Tibial nerve (tissue), 4 donors: ENCODE measurements around the gene CEP76.
A peak's percentile ranks its signal among the peaks of the same experiment; 100 is the strongest.

Source experiments
- EP300 ChIP-seq, 2 donors: sonication (generic); formaldehyde crosslinking; IDR thresholded peaks; one replicate each; pipeline ENCODE4 v1.6.1; 2017; ENCODE audit warnings: antibody characterized with exemption in 2 of 2, mild to moderate bottlenecking in 1 of 2
- POLR2A ChIP-seq, 2 donors: fragments of 450-650 bp; IDR thresholded peaks; one replicate each; pipeline ENCODE4 v1.6.1; 2017; ENCODE audit warnings: antibody characterized with exemption in 2 of 2, mild to moderate bottlenecking in 2 of 2, moderate library complexity in 2 of 2
- TF ChIP-seq, protein P1 (sequence below), 5 experiments: fragments of 200-600 bp in 3 of 5; fragments of 450-650 bp in 2 of 5; sonication (generic) in 3 of 5; IDR thresholded peaks; one replicate each; pipeline ENCODE4 v1.5.1; 2016 to 2019; ENCODE audit warnings: antibody characterized with exemption in 5 of 5, mild to moderate bottlenecking in 3 of 5, moderate library complexity in 2 of 5

DNA sequence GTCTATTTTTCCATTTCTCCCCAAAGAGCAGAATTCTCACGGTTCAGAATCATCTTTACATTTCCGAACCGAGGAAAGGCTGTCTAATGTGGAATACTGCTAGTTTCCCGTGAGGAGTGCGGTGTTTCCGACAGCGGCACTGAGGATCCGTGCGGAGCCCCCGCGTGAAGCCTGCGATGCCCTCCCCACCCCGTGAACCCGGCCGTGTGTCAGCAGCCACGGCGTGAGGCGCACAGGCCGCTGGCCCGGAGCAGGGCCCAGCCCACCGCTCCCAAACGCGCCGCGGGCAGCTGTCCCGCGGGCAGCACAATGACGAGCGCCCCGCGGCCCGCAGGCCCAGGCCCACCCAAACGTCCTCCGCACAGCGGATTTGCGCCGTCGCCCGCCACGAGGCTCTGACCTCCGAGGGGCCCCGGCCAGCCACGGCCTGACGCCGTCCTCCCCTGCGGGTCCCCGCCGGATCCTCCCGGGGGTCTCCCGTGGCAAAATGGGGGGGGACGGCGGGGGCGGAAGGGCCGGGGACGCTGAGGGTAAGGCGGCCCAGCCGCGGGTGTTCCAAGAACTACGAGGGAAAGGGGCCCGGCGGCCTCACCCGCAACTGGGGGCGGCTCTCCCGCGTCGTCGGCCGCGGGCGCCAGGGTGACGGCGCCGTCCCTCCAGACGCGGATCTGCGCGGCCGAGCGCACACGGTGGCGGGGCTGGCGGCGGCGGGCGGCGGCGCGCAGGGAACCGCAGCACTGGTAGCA, 45.4 kb downstream of the CEP76 start:
- TF ChIP-seq, protein P1, sequence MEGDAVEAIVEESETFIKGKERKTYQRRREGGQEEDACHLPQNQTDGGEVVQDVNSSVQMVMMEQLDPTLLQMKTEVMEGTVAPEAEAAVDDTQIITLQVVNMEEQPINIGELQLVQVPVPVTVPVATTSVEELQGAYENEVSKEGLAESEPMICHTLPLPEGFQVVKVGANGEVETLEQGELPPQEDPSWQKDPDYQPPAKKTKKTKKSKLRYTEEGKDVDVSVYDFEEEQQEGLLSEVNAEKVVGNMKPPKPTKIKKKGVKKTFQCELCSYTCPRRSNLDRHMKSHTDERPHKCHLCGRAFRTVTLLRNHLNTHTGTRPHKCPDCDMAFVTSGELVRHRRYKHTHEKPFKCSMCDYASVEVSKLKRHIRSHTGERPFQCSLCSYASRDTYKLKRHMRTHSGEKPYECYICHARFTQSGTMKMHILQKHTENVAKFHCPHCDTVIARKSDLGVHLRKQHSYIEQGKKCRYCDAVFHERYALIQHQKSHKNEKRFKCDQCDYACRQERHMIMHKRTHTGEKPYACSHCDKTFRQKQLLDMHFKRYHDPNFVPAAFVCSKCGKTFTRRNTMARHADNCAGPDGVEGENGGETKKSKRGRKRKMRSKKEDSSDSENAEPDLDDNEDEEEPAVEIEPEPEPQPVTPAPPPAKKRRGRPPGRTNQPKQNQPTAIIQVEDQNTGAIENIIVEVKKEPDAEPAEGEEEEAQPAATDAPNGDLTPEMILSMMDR (IDR thresholded peaks at IDR 0.05): no peak
- TF ChIP-seq POLR2A (IDR thresholded peaks at IDR 0.05) (peak in 1 of 2 donors; percentile 21), EP300 (IDR thresholded peaks at IDR 0.05) (peak in 1 of 2 donors; percentile 56)
